ENCODE data around the gene TADA1.
A peak's percentile ranks its signal among the peaks of the same experiment; 100 is the strongest.
"Not testable (repeated sequence)": the region's sequence is repeated elsewhere in the genome, so short reads cannot be mapped to it uniquely, and the experiment has no call there.

Gene TADA1

DNA sequence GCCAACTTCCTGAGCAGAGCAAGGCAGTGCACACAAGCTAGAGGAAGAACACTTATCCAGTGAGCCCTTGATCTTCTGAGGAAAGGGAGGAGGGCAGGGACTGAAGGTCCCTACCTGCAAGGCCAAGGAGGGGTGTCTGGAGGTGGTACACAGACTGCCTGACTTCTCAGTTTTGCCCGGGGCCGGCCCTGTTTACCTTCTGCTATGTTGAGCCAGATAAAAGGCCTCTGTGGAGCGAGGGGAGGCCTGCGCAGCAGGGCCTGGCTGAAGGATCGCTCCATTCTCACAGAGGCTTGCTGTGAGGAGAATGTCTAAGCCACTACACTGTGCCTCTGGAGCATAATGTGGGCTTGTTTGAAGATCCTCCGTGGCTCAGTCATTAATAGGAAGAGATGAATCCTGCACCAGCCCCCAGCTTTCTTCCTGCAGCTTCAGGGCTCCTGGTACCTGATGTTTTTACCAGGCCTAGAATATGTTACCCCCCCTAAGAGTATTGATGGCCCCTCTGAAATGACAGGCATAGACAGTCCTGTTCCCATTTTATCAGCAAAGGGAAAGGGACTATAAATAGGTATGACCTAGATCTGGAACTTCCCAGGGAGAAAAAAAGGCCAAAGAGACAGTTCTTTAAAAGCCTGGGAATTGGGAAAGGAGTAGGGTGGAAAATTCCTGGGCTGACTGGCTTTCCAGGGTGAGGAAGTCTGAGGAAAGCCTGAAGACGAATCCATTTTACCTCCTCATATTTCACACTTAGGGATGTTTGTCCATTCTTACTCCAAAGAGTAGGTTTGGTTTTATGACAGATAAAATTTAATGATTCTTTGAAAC is 32.1 kb downstream of the TADA1 start:
- peaks cover 83% of the 10 kb centered on the region for H3K36me3 ChIP-seq (ENCODE audit: control insufficient read depth, insufficient read depth, low read length)
- H3K4me3 ChIP-seq (ENCODE audit: low read depth, low read length), result no peak overlapping the region
- no peak overlapping the region for H3K9ac ChIP-seq (ENCODE audit: low read length)

DNA sequence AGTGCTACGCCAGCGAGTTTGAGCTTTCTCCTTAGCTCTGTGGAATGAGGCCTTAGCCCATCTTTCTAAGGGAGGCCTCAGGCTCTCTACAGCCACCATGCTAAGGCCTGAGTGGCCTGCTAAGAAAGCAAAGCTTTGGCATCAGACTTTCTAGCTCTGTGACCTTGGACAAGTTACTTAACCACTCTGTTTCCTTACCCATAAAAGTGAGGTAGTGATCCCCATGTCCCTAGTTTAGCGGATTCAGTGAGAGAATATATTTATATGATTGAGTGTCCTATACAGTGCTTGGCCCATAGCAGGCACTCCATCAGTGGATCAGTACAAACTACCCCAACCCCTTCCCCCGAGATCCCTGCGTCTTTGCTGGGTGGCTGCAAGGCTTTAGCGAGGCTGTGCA is 32.7 kb downstream of the TADA1 start:
- H3K4me3 ChIP-seq (ENCODE audit: low read depth, low read length), result no peak overlapping the region
- H3K36me3 ChIP-seq (ENCODE audit: control insufficient read depth, insufficient read depth, low read length), result peaks cover 77% of the 10 kb centered on the region
- H3K27ac ChIP-seq (ENCODE audit: low read depth, low read length), result no peak overlapping the region
- H3K9ac ChIP-seq (ENCODE audit: low read length), result no peak overlapping the region
- no peaks in the 10 kb centered on the region for H3K27me3 ChIP-seq (ENCODE audit: control insufficient read depth, insufficient read depth, low read length)
- no peaks in the 10 kb centered on the region for H3K9me3 ChIP-seq (ENCODE audit: control insufficient read depth, insufficient read depth, low read depth, low read length)
- peaks cover 19% of the 10 kb centered on the region for H3K4me1 ChIP-seq (ENCODE audit: control insufficient read depth, insufficient read depth, low read length)

More for the DNA sequence above, 32.1 kb downstream of the TADA1 start:
- H3K27ac ChIP-seq (ENCODE audit: low read depth, low read length), result no peak overlapping the region
- peaks cover 15% of the 10 kb centered on the region for H3K4me1 ChIP-seq (ENCODE audit: control insufficient read depth, insufficient read depth, low read length)
- H3K27me3 ChIP-seq (ENCODE audit: control insufficient read depth, insufficient read depth, low read length), result no peaks in the 10 kb centered on the region
- no peaks in the 10 kb centered on the region for H3K9me3 ChIP-seq (ENCODE audit: control insufficient read depth, insufficient read depth, low read depth, low read length)

DNA sequence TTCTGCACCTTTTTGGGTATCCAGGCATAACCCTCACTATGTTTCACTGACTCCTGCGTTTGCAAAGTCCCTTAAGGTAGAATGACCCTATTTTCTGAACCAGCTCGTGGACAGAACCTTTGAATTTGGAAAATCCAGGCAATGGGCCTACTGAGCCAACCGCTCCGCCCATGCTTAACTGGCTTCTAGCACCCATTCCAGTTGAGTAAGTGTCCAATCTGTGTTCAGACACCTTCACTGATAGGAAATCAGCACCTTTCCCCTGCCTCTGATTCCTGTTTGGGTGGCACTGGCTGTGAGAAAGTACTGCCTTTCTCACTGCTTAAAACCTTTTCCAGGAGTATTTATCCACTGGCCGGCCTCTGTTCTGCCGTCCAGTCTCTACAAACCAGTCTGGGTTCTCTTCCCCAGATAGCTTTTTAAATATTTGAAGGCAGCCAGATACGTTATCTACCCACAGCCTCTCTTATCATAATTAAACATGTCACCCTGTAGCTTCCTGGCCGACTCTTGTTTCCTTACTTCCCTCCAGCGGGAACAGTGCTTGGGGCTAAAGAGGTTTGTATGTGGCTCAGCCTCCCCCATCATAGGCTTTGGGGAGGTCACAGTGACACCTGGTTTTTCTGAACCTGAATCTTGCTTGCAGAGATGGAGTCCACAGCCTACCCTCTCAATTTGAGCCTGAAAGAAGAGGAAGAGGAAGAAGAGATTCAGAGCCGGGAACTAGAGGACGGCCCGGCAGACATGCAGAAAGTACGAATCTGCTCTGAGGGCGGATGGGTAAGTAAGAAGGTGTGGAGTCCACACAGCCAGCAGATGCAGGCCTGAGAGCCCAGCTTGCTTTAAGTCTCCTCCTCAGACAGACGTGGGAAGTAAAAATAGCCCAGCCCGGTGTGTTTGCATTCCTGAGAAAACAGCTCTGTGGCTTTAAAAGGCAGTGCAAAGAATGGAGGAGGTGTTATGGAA is 35.5 kb downstream of the TADA1 start:
- peak overlapping the region; percentile 86 for H3K4me3 ChIP-seq (ENCODE audit: low read depth, low read length)
- peak overlapping the region; percentile 79 for H3K9ac ChIP-seq (ENCODE audit: low read length)
- no peaks in the 10 kb centered on the region for H3K9me3 ChIP-seq (ENCODE audit: control insufficient read depth, insufficient read depth, low read depth, low read length)
- peaks cover 49% of the 10 kb centered on the region for H3K36me3 ChIP-seq (ENCODE audit: control insufficient read depth, insufficient read depth, low read length)
- H3K27ac ChIP-seq (ENCODE audit: low read depth, low read length), result peak overlapping the region; percentile 70; the same call in 1 of the 2 replicates
- H3K27me3 ChIP-seq (ENCODE audit: control insufficient read depth, insufficient read depth, low read length), result no peaks in the 10 kb centered on the region
- peaks cover 21% of the 10 kb centered on the region for H3K4me1 ChIP-seq (ENCODE audit: control insufficient read depth, insufficient read depth, low read length)

DNA sequence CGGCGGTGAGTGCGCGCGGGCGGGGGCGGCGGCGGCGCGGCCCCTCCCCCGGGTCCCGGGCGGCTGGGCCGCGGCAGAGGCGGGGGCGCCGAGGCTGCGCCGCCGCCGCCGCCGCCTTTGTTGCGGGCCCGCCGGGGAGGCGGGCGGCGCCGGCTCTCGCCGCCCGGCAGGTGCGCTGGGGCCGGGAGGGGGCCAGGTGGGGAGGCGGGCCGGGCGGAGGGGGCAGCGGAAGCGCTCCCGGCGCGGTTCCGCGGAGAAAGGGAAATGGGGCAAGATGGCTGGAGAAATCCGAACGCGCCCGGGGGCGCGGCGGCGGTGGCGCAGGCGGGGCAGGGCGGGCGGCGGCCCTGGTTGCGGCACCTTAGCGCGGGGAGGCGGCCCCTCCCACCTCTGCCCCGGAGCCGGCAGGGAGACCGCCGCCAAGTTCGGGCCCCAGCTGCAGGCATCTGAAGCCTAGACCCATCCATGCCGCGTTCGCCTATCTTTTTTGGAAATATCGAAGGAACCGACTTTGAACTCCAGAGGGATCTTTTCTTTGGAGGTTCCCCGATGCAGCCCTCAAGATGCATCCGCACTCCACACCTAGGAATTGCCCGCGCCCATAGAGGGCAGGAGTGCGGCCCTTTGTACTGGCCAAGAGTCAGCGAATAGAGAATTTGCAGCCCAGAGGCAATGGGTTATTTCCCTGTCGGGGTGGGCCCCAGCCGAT is 36.3 kb downstream of the TADA1 start:
- Histone ChIP-seq H3K9me3 (ENCODE audit: control insufficient read depth, insufficient read depth, low read depth, low read length) (no peaks in the 10 kb centered on the region), H3K4me3 (ENCODE audit: low read depth, low read length) (peak overlapping the region; percentile 86), H3K9ac (ENCODE audit: low read length) (peak overlapping the region; percentile 91), H3K36me3 (ENCODE audit: control insufficient read depth, insufficient read depth, low read length) (peaks cover 42% of the 10 kb centered on the region), H3K27ac (ENCODE audit: low read depth, low read length) (peak overlapping the region; percentile 70; the same call in 1 of the 2 replicates), H3K27me3 (ENCODE audit: control insufficient read depth, insufficient read depth, low read length) (no peaks in the 10 kb centered on the region), H3K4me1 (ENCODE audit: control insufficient read depth, insufficient read depth, low read length) (peaks cover 21% of the 10 kb centered on the region)

DNA sequence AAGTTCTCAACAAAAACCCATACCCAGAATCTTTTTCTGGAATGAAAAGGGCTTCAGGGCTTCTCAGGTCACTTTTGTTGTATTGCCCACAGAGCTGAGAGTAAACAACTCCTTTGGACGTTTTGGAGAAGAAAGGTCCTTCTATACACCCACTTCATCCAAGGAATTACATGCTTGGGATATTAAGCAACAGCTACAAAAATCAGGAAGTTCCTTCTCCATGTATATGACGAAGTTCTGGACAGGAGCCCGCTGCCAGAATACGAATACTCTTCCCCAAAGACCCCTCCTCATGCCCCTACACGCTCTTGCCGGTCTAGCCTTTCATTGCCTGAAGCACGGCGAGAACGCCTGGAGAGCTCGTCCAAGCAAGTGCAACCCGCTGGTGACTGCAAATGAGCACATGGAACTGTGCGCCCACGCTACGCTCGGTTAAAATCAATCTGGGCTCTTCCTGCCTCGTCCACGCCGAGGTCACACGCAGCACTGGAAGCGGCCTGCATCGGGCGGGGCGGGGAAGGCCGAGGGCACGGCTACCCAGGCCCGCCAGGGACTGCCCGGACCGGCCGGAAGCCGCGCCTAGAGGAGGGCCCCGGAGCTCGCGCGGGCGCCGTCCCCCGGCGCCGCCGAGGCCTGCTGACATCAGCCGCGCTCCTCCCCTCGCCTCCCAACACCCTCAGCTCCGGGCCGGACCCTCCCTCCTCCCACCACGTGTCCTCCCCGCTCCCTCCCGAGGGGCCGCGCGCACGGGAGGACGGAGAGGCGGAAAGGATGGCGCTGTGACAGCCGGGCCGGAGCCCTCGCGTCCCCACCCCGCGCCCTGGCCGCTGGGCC is 37.1 kb downstream of the TADA1 start, which contains the start of gene POGK:
Gene POGK (plus strand): TSS at position 710 of the 834 bp plus-strand sequence. CDS start 1,482 bp downstream, outside the sequence.
- H3K9me3 ChIP-seq (ENCODE audit: control insufficient read depth, insufficient read depth, low read depth, low read length), result no peaks in the 10 kb centered on the region
- peak within 1 kb of the TSS; percentile 91 for H3K9ac ChIP-seq (ENCODE audit: low read length)
- H3K27me3 ChIP-seq (ENCODE audit: control insufficient read depth, insufficient read depth, low read length), result no peaks in the 10 kb centered on the region
- H3K4me1 ChIP-seq (ENCODE audit: control insufficient read depth, insufficient read depth, low read length), result peaks cover 21% of the 10 kb centered on the region
- H3K27ac ChIP-seq (ENCODE audit: low read depth, low read length), result peak within 1 kb of the TSS; percentile 71
- H3K4me3 ChIP-seq (ENCODE audit: low read depth, low read length), result peak within 1 kb of the TSS; percentile 86
- peaks cover 34% of the 10 kb centered on the region for H3K36me3 ChIP-seq (ENCODE audit: control insufficient read depth, insufficient read depth, low read length)

DNA sequence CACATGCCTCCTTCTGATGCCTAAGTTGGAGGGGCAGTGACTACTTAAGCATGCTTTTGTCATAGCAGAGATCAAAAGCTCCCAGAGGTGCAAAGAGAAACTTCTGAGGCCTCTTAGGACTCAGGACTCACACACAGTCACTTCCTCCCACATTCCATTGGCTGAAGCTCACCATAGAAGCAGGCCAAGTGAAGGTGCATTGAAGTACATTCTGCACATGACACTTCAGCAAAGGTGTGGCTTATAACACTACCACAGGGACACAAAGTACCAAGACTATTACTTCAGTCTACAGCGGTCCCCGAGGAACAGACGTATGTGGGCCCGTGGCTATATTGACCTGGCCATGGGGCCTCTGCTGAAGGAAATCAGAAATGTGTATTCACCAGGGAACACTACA is 39.3 kb downstream of the TADA1 start:
- no peak overlapping the region for H3K4me3 ChIP-seq (ENCODE audit: low read depth, low read length)
- H3K36me3 ChIP-seq (ENCODE audit: control insufficient read depth, insufficient read depth, low read length), result peaks cover 12% of the 10 kb centered on the region
- no peak overlapping the region for H3K9ac ChIP-seq (ENCODE audit: low read length)
- H3K27me3 ChIP-seq (ENCODE audit: control insufficient read depth, insufficient read depth, low read length), result no peaks in the 10 kb centered on the region
- no peaks in the 10 kb centered on the region for H3K9me3 ChIP-seq (ENCODE audit: control insufficient read depth, insufficient read depth, low read depth, low read length)
- no peak overlapping the region for H3K27ac ChIP-seq (ENCODE audit: low read depth, low read length)
- H3K4me1 ChIP-seq (ENCODE audit: control insufficient read depth, insufficient read depth, low read length), result peaks cover 18% of the 10 kb centered on the region

DNA sequence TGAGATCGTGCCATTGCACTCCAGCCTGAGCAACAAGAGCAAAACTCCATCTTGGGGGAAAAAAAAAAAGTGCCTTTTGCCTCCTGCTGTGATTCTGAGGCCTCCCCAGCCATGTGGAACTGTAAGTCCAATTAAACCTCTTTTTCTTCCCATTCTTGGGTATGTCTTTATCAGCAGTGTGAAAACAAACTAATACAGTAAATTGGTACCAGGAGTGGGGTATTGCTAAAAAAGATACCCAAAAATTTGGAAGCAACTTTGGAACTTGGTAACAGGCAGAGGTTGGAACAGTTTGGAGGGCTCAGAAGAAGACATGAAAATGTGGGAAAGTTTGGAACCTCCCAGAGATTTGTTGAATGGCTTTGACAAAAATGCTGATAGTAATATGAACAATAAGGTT is 46.3 kb downstream of the TADA1 start:
- not testable (repeated sequence) for H3K4me3 ChIP-seq (ENCODE audit: low read depth, low read length)

DNA sequence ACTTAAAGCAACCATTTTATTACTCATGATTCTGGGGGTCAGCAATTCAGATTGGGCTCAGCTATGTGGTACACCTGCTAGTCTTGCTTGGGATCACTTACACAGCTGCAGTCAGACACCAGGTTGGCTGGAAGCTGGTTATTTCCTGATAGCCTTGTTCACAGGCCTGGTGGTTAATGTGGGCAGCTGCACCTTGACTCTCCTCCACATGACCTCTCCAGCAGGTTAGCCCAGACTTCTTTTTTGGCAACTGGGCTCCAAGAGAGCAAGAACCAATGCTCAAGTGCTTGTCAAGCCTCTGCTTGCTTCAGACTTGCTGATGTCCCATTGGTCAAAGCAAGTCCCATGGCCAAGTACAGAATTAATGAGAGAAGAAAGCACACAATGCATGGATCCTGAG is 48.6 kb downstream of the TADA1 start:
- Histone ChIP-seq H3K4me1 (ENCODE audit: control insufficient read depth, insufficient read depth, low read length) (no peaks in the 10 kb centered on the region), H3K9me3 (ENCODE audit: control insufficient read depth, insufficient read depth, low read depth, low read length) (peaks cover 28% of the 10 kb centered on the region), H3K27ac (ENCODE audit: low read depth, low read length) (no peak overlapping the region), H3K27me3 (ENCODE audit: control insufficient read depth, insufficient read depth, low read length) (no peaks in the 10 kb centered on the region), H3K4me3 (ENCODE audit: low read depth, low read length) (no peak overlapping the region), H3K9ac (ENCODE audit: low read length) (no peak overlapping the region), H3K36me3 (ENCODE audit: control insufficient read depth, insufficient read depth, low read length) (no peaks in the 10 kb centered on the region)

More for the DNA sequence above, 46.3 kb downstream of the TADA1 start:
- not testable (repeated sequence) for H3K4me1 ChIP-seq (ENCODE audit: control insufficient read depth, insufficient read depth, low read length); H3K36me3 ChIP-seq (ENCODE audit: control insufficient read depth, insufficient read depth, low read length); H3K27ac ChIP-seq (ENCODE audit: low read depth, low read length); H3K9ac ChIP-seq (ENCODE audit: low read length); H3K27me3 ChIP-seq (ENCODE audit: control insufficient read depth, insufficient read depth, low read length)
- peaks cover 28% of the 10 kb centered on the region for H3K9me3 ChIP-seq (ENCODE audit: control insufficient read depth, insufficient read depth, low read depth, low read length)

DNA sequence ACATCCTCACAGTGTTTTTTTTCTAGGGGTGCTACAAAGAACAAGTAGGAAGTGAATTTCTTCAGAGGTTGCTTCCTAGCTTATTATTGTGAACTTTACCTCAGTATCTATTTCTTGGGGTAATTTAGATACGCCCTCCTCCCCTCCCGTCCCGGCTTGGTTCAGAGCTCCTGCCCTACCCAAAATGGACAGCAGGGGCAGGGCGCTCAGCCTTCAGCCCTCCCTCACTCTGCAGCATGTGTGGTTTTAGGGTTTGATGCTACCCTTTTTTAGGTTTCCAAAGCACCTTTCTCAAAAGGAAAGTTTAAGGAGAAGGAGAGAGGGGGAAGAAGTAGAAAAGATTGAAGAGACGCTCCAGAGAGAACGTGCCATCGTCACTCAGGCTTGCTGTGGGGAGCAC is 53.7 kb downstream of the TADA1 start:
- no peaks in the 10 kb centered on the region for H3K36me3 ChIP-seq (ENCODE audit: control insufficient read depth, insufficient read depth, low read length)
- no peaks in the 10 kb centered on the region for H3K27me3 ChIP-seq (ENCODE audit: control insufficient read depth, insufficient read depth, low read length)
- H3K9me3 ChIP-seq (ENCODE audit: control insufficient read depth, insufficient read depth, low read depth, low read length), result peaks cover 19% of the 10 kb centered on the region
- H3K4me3 ChIP-seq (ENCODE audit: low read depth, low read length), result no peak overlapping the region
- H3K4me1 ChIP-seq (ENCODE audit: control insufficient read depth, insufficient read depth, low read length), result no peaks in the 10 kb centered on the region
- H3K27ac ChIP-seq (ENCODE audit: low read depth, low read length), result no peak overlapping the region
- no peak overlapping the region for H3K9ac ChIP-seq (ENCODE audit: low read length)

DNA sequence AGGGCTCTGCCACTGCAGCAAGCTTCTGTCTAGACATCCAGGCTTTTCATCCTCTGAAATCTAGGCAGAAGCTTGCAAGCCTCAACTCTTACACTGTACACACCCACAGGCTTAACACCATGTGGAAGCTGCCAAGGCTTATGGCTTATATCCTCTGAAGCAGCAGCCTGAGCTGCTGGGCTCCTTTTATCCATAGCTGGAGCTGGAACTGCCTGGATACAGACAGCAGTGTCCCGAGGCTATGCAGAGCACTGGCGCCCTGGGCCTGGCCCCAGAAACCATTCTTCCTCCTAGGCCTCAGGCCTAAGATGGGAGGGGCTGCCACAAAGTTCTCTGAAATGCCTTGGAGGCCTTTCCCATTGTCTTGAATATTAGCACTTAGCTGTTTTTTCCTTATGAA is 56.1 kb downstream of the TADA1 start:
- peaks cover 15% of the 10 kb centered on the region for H3K9me3 ChIP-seq (ENCODE audit: control insufficient read depth, insufficient read depth, low read depth, low read length)
- no peaks in the 10 kb centered on the region for H3K36me3 ChIP-seq (ENCODE audit: control insufficient read depth, insufficient read depth, low read length)
- no peak overlapping the region for H3K4me3 ChIP-seq (ENCODE audit: low read depth, low read length)
- no peaks in the 10 kb centered on the region for H3K27me3 ChIP-seq (ENCODE audit: control insufficient read depth, insufficient read depth, low read length)
- H3K4me1 ChIP-seq (ENCODE audit: control insufficient read depth, insufficient read depth, low read length), result no peaks in the 10 kb centered on the region
- H3K27ac ChIP-seq (ENCODE audit: low read depth, low read length), result no peak overlapping the region
- no peak overlapping the region for H3K9ac ChIP-seq (ENCODE audit: low read length)
